H1 (cell line): ENCODE results near the gene HCST. TPM values are rescaled to one million over a fixed set of nuclear protein-coding genes. Genes with fewer than 3 reads are reported as not detected.

Experiments
- CTCF ChIA-PET: fragments of 300-600 bp; sonication (Branson Sonifier 250); formaldehyde crosslinking; loops from one replicate; lab custom pipeline; 2021; ENCODE audit not compliant: partially characterized antibody; lab: Charles Lee
- POLR2A ChIA-PET: fragments of 300-600 bp; sonication (Branson Sonifier 250); formaldehyde crosslinking; loops from one replicate; lab custom pipeline; 2021; ENCODE audit warnings: inconsistent platforms; ENCODE audit not compliant: partially characterized antibody; lab: Charles Lee
- DNase-seq, 2 experiments: peaks; one replicate each; pipeline versions ENCODE4 v3.0.0 to v3.0.0-alpha.2; 2010 to 2022; ENCODE audit warnings: low spot score in 2 of 2, low read depth in 1 of 2, mixed read lengths in 1 of 2
- FAIRE-seq: peaks from 2 replicates; lab custom pipeline; 2011; peaks lifted over from hg19 to GRCh38; lab: Jason Lieb, UNC
- H2AFZ ChIP-seq: 2 replicates; pipeline ENCODE4 v1.8.1; 2012; ENCODE audit warnings: low read length, inconsistent platforms
- H2AK5ac ChIP-seq: 2 replicates; pipeline ENCODE4 v1.6.1; 2013; ENCODE audit warnings: low read depth, low read length
- H2BK120ac ChIP-seq: replicated peaks from 2 replicates; pipeline ENCODE3; 2013; ENCODE audit warnings: low read depth, low read length, inconsistent platforms
- H2BK12ac ChIP-seq: 2 replicates; pipeline ENCODE4 v1.6.1; 2013; ENCODE audit warnings: low read depth, low read length
- H2BK15ac ChIP-seq: 2 replicates; pipeline ENCODE4 v1.6.1; 2013; ENCODE audit warnings: low read length
- H2BK20ac ChIP-seq: 2 replicates; pipeline ENCODE4 v1.6.1; 2013; ENCODE audit warnings: low read length
- H2BK5ac ChIP-seq: 2 replicates; pipeline ENCODE4 v1.6.1; 2013; ENCODE audit warnings: low read depth, low read length
- H3K14ac ChIP-seq: 2 replicates; pipeline ENCODE4 v1.6.1; 2013; ENCODE audit warnings: inconsistent platforms; ENCODE audit not compliant: insufficient read length
- H3K18ac ChIP-seq: 2 replicates; pipeline ENCODE4 v1.6.1; 2013; ENCODE audit warnings: low read length; ENCODE audit errors: extremely low read depth
- H3K23ac ChIP-seq: 2 replicates; pipeline ENCODE4 v1.6.1; 2013; ENCODE audit warnings: inconsistent platforms; ENCODE audit not compliant: insufficient read length
- H3K23me2 ChIP-seq: 2 replicates; pipeline ENCODE4 v1.6.1; 2013; ENCODE audit warnings: low read depth, low read length
- H3K27ac ChIP-seq: 2 replicates; pipeline ENCODE4 v1.6.1; 2011; ENCODE audit warnings: low read depth, low read length, inconsistent platforms
- H3K27me3 ChIP-seq, 4 experiments: replicated peaks in 1 of 4; 1 replicate in 1 of 4; 2 replicates in 3 of 4; pipeline versions ENCODE4 v1.6.1 to v1.8.1; 2011 to 2013; ENCODE audit warnings: low read length in 3 of 4, mild to moderate bottlenecking in 3 of 4, inconsistent platforms in 2 of 4, mixed read lengths in 2 of 4, moderate library complexity in 1 of 4; ENCODE audit not compliant: control insufficient read depth in 3 of 4, insufficient read depth in 3 of 4; ENCODE audit errors: extremely low read depth in 1 of 4
- H3K36me3 ChIP-seq, 4 experiments: 2 replicates each; pipeline versions ENCODE4 v1.6.1 to v1.8.1; 2011 to 2013; ENCODE audit warnings: mild to moderate bottlenecking in 4 of 4, low read length in 3 of 4, moderate library complexity in 2 of 4, control low read depth in 1 of 4, inconsistent platforms in 1 of 4; ENCODE audit not compliant: insufficient read depth in 4 of 4, control insufficient read depth in 2 of 4
- H3K4ac ChIP-seq: replicated peaks from 2 replicates; pipeline ENCODE3; 2013; ENCODE audit warnings: low read length, low read depth, mixed read lengths, inconsistent platforms; ENCODE audit not compliant: insufficient read length
- H3K4me1 ChIP-seq, 4 experiments: replicated peaks in 1 of 4; 1 replicate in 1 of 4; 2 replicates in 3 of 4; pipeline versions ENCODE4 v1.6.1 to v1.8.1; 2011 to 2013; ENCODE audit warnings: low read length in 3 of 4, inconsistent platforms in 2 of 4, mixed read lengths in 1 of 4; ENCODE audit not compliant: insufficient read depth in 4 of 4, control insufficient read depth in 3 of 4
- H3K4me2 ChIP-seq, 2 experiments: 2 replicates each; pipeline versions ENCODE4 v1.6.1 to v1.8.1; 2011 to 2013; ENCODE audit warnings: low read depth in 2 of 2, low read length in 2 of 2, control low read depth in 1 of 2, inconsistent platforms in 1 of 2, mild to moderate bottlenecking in 1 of 2; ENCODE audit not compliant: insufficient read depth in 1 of 2
- H3K4me3 ChIP-seq, 4 experiments: fragments of 200-600, 300-600 bp in 1 of 4; sonication (generic), shearing (Covaris generic), sonication (Bioruptor Twin) in 1 of 4; 2 replicates each; pipeline versions ENCODE4 v1.5.1 to v1.8.1; 2011 to 2016; ENCODE audit warnings: low read length in 4 of 4, low read depth in 3 of 4, control low read depth in 2 of 4, inconsistent platforms in 2 of 4, mild to moderate bottlenecking in 2 of 4, mixed read lengths in 1 of 4, moderate library complexity in 1 of 4; ENCODE audit not compliant: insufficient read depth in 2 of 4; ENCODE audit errors: extremely low read depth in 1 of 4
- H3K56ac ChIP-seq: replicated peaks from 2 replicates; pipeline ENCODE3; 2013; ENCODE audit warnings: low read depth, mild to moderate bottlenecking, mixed read lengths, low read length, inconsistent platforms; ENCODE audit not compliant: insufficient read length
- H3K79me1 ChIP-seq: 2 replicates; pipeline ENCODE4 v1.6.1; 2013; ENCODE audit warnings: low read depth, low read length, control low read depth
- H3K79me2 ChIP-seq, 2 experiments: 2 replicates each; pipeline versions ENCODE4 v1.6.1 to v1.8.1; 2012 to 2013; ENCODE audit warnings: low read length in 2 of 2, mild to moderate bottlenecking in 2 of 2, inconsistent platforms in 1 of 2; ENCODE audit not compliant: insufficient read depth in 2 of 2, control insufficient read depth in 1 of 2
- H3K9ac ChIP-seq, 4 experiments: replicated peaks in 1 of 4; 1 replicate in 1 of 4; 2 replicates in 3 of 4; pipeline versions ENCODE4 v1.6.1 to v1.8.1; 2011 to 2013; ENCODE audit warnings: low read depth in 3 of 4, low read length in 3 of 4, control low read depth in 2 of 4, mild to moderate bottlenecking in 2 of 4, moderate library complexity in 2 of 4, inconsistent platforms in 1 of 4; ENCODE audit errors: extremely low read depth in 1 of 4
- H3K9me3 ChIP-seq, 2 experiments: 2 replicates each; pipeline versions ENCODE4 v1.6.1 to v1.8.1; 2012 to 2013; ENCODE audit warnings: mild to moderate bottlenecking in 2 of 2, moderate library complexity in 2 of 2, control low read depth in 1 of 2, inconsistent platforms in 1 of 2, low read depth in 1 of 2, low read length in 1 of 2, mixed read lengths in 1 of 2; ENCODE audit not compliant: insufficient read depth in 2 of 2
- H4K20me1 ChIP-seq, 2 experiments: replicated peaks in 1 of 2; 2 replicates each; pipeline versions ENCODE3 to v1.8.1; 2011 to 2013; ENCODE audit warnings: inconsistent platforms in 2 of 2, low read length in 2 of 2, mild to moderate bottlenecking in 1 of 2; ENCODE audit not compliant: insufficient read depth in 2 of 2, control insufficient read depth in 1 of 2
- H4K5ac ChIP-seq: 2 replicates; pipeline ENCODE4 v1.6.1; 2013; ENCODE audit warnings: low read length, low read depth, mixed read lengths, inconsistent platforms; ENCODE audit not compliant: insufficient read length
- H4K8ac ChIP-seq: 2 replicates; pipeline ENCODE4 v1.8.0; 2013; ENCODE audit warnings: mild to moderate bottlenecking, moderate library complexity, low read length, inconsistent platforms; ENCODE audit not compliant: insufficient read depth; ENCODE audit errors: extremely low read depth
- H4K91ac ChIP-seq: replicated peaks from 2 replicates; pipeline ENCODE3; 2013; ENCODE audit warnings: low read length, mixed read lengths, inconsistent platforms; ENCODE audit not compliant: insufficient read length
- CEBPB ChIP-seq: IDR thresholded peaks from 2 replicates; pipeline ENCODE4 v1.6.1; 2012; ENCODE audit warnings: low read depth, low read length
- whole genome bisulfite sequencing, 2 experiments: shearing (Covaris generic) in 1 of 2; methylation state at CpG; one replicate each; pipeline versions ENCODE4 v1.1.6 to v1.1.7; 2013 to 2015; ENCODE audit warnings: low lambda C conversion rate in 2 of 2, mixed read lengths in 2 of 2, inconsistent platforms in 1 of 2, low coverage in 1 of 2, missing lambda C conversion rate in 1 of 2; ENCODE audit not compliant: insufficient replicate concordance in 2 of 2, insufficient coverage in 1 of 2, insufficient read length in 1 of 2; ENCODE audit errors: extremely low coverage in 1 of 2, missing lambda C conversion rate in 1 of 2; 5-methylcytosine and 5-hydroxymethylcytosine counted together
- polyA plus RNA-seq, 7 experiments: library from polyadenylated mRNA; depleted of rRNA in 3 of 7; stranded (reverse) in 5 of 7; unstranded in 2 of 7; fragments of >200 nt in 5 of 7; fragments of 200-250 nt in 2 of 7; gene quantifications; 1 replicate in 5 of 7; 2 replicates in 1 of 7; 4 replicates in 1 of 7; pipeline versions ENCODE4 v1.2.1 to v1.2.3, GENCODE V29; 2011 to 2013; ENCODE audit warnings: missing spikeins in 2 of 7, mixed read lengths in 2 of 7
- total RNA-seq: library from RNA; stranded (reverse); fragmentation: NEBNext Ultra II Directional; extraction: Animal tissue kit (Norgen Biotek cat#: 25700); gene quantifications from 2 replicates; pipeline ENCODE4 v1.2.1, GENCODE V29; 2021
- TF ChIP-seq, protein P1 (sequence below): IDR thresholded peaks from 2 replicates; pipeline ENCODE4 v1.6.1; 2011; ENCODE audit warnings: low read depth, mild to moderate bottlenecking, low read length; ENCODE audit not compliant: insufficient read depth

Gene HCST
- total and polyA plus RNA-seq, 2 of the 8 experiments (the other 6 are each of a cell fraction or from before 2014, with no cell fraction given), result 2.8 TPM; not detected in 1

DNA sequence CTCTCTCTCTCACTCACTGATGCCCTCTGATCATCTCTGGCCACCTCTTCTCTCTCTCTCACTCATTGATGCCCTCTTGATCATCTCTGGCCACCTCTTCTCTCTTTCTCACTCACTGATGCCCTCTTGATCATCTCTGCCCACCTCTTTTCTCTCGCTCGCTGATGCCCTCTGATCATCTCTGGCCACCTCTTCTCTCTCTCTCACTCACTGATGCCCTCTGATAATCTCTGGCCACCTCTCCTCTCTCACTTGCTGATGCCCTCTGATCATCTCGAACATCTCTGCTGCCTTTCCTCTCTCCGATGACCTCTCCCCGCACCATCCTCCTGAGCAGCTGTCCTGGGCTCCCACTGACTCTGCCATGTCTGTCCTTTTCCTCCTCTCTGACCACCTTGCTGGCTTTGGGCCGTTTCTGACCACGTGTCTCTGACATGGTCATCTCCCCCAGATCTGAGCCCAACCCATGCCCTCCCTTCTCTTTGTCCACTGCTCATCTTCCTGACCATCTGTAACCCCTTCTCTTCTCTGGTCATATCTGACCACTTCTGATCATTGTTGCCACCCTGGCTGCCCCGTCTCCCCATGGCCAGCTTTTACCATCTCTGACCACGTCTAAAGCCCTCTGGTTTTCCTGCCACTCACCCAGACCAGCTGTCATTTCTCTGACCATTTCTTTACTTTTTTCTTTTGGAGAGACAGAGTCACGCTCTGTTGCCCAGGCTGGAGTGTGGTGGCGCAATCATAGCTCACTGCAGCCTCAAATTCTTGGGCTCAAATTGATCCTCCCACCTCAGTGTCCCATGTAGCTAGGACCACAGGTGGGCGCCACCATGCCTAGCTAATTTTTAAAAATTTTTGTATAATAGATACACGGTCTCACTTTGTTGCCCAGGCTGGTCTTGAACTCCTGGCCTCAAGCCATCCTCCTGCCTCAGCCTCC, 36.2 kb downstream of the HCST start:
- Histone ChIP-seq H3K56ac (no peak overlapping the region), H3K79me1 (peaks cover 2% of the 10 kb centered on the region; the same call in 1 of the 2 replicates), H2BK120ac (no peak overlapping the region), H3K23ac (no peak overlapping the region), H3K14ac (no peak overlapping the region), H3K4me1 (peaks cover 0 to 13% (median 3%) of the 10 kb centered on the region in 4 experiments; a peak in 4 of 7 replicates), H3K79me2 (peaks cover 0 to 6% of the 10 kb centered on the region in 2 experiments; a peak in 1 of 4 replicates), H2AFZ (no peak overlapping the region), H3K9ac (no peak overlapping the region; a peak in 1 of 7 replicates), H4K91ac (no peak overlapping the region), H4K20me1 (peaks cover 0 to 14% of the 10 kb centered on the region in 2 experiments), H2BK5ac (no peak overlapping the region), H3K27me3 (no peaks in the 10 kb centered on the region; a peak in 1 of 7 replicates), H3K4me3 (peak overlapping the region in 3 of 4 experiments; percentile 63 to 96 (median 71); a peak in 3 of 8 replicates), H4K8ac (no peak overlapping the region), H3K18ac (no peak overlapping the region), H3K4ac (peak overlapping the region; percentile 53), H2BK15ac (no peak overlapping the region), H2BK20ac (no peak overlapping the region), H3K27ac (no peak overlapping the region), H2BK12ac (no peak overlapping the region), H3K36me3 (peaks cover 0 to 14% (median 1%) of the 10 kb centered on the region in 4 experiments; a peak in 1 of 8 replicates), H3K23me2 (peaks cover 13% of the 10 kb centered on the region; the same call in 1 of the 2 replicates), H4K5ac (no peak overlapping the region), H2AK5ac (no peak overlapping the region), H3K4me2 (peak overlapping the region; percentile 66 to 88), H3K9me3 (no peaks in the 10 kb centered on the region)
- FAIRE-seq, result no peak
- DNase-seq, result no peak
- WGBS, 2 experiments, result 84% methylated on average over 13 of the region's 13 CpGs; no CpG with 5 or more reads in 1 of the 2 experiments
- TF ChIP-seq, protein P1, sequence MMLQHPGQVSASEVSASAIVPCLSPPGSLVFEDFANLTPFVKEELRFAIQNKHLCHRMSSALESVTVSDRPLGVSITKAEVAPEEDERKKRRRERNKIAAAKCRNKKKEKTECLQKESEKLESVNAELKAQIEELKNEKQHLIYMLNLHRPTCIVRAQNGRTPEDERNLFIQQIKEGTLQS, result no peak
- peak; percentile 42; the same call in 1 of the 2 replicates for TF ChIP-seq CEBPB
- ChIA-PET POLR2A (no interaction called here), CTCF (interaction anchor here (1.0 to 1.2 kb wide), 3 partner anchors 32 to 55 kb away, joined by 3 read pairs; no protein-coding TSS in a partner anchor)
